GM12878 (cell line): ENCODE data around the gene CDHR5. TPM values are rescaled to one million over a fixed set of nuclear protein-coding genes. Genes with fewer than 3 reads are reported as not detected.

Source experiments
- CEBPB ChIP-seq, 2 experiments: fragments of 150-350 bp in 1 of 2; IDR thresholded peaks; 2 replicates each; pipeline ENCODE4 v1.6.1; 2012 to 2014; ENCODE audit warnings: low read depth in 2 of 2, low read length in 2 of 2, borderline replicate concordance in 1 of 2, inconsistent platforms in 1 of 2
- EZH2 ChIP-seq: IDR thresholded peaks from 2 replicates; pipeline ENCODE4 v1.6.1; 2012; ENCODE audit warnings: low read depth, mild to moderate bottlenecking, control low read depth, inconsistent platforms, low read length, borderline replicate concordance; ENCODE audit not compliant: control insufficient read depth
- GABPA ChIP-seq: IDR thresholded peaks from 2 replicates; pipeline ENCODE4 v1.6.1; 2014; ENCODE audit warnings: antibody characterized with exemption, low read depth, mild to moderate bottlenecking, inconsistent platforms
- HDGF ChIP-seq: fragments of 450-650 bp; IDR thresholded peaks from 2 replicates; pipeline ENCODE4 v1.6.1; 2016; ENCODE audit warnings: antibody characterized with exemption
- IKZF2 ChIP-seq, 2 experiments: fragments of 450-650 bp; IDR thresholded peaks; 2 replicates each; pipeline ENCODE4 v1.6.1; 2017; ENCODE audit warnings: mild to moderate bottlenecking in 2 of 2, moderate library complexity in 2 of 2
- KLF5 ChIP-seq: fragments of 450-650 bp; IDR thresholded peaks from 2 replicates; pipeline ENCODE4 v1.6.1; 2014; ENCODE audit warnings: mild to moderate bottlenecking; ENCODE audit not compliant: partially characterized antibody
- MYB ChIP-seq: fragments of 150-350 bp; IDR thresholded peaks from 2 replicates; pipeline ENCODE4 v1.6.1; 2014; ENCODE audit warnings: mild to moderate bottlenecking, low read depth, low read length, borderline replicate concordance
- NBN ChIP-seq: fragments of 450-650 bp; IDR thresholded peaks from 2 replicates; pipeline ENCODE4 v1.6.1; 2016
- NR2C1 ChIP-seq: fragments of 450-650 bp; IDR thresholded peaks from 2 replicates; pipeline ENCODE4 v1.6.1; 2017; ENCODE audit warnings: antibody characterized with exemption, mild to moderate bottlenecking, moderate library complexity
- NRF1 ChIP-seq: conservative IDR thresholded peaks from 2 replicates; pipeline ENCODE4 v1.6.1; 2011; ENCODE audit warnings: mild to moderate bottlenecking, low read depth, low read length, improper control_type of control experiment
- POU2F2 ChIP-seq: IDR thresholded peaks from 3 replicates; pipeline ENCODE4 v1.6.1; 2011; ENCODE audit warnings: low read depth, mild to moderate bottlenecking, low read length, borderline replicate concordance
- RAD51 ChIP-seq: fragments of 450-650 bp; IDR thresholded peaks from 2 replicates; pipeline ENCODE4 v1.6.1; 2016; ENCODE audit warnings: moderate library complexity, mild to moderate bottlenecking, inconsistent platforms
- RCOR1 ChIP-seq: conservative IDR thresholded peaks from 2 replicates; pipeline ENCODE4 v1.6.1; 2012; ENCODE audit warnings: low read depth, low read length, improper control_type of control experiment
- SIN3A ChIP-seq: IDR thresholded peaks from 2 replicates; pipeline ENCODE4 v1.6.1; 2012; ENCODE audit warnings: low read depth, low read length, improper control_type of control experiment
- ZBED1 ChIP-seq: IDR thresholded peaks from 2 replicates; pipeline ENCODE4 v1.6.1; 2016; ENCODE audit warnings: borderline replicate concordance
- polyA plus RNA-seq, 11 experiments: library from polyadenylated mRNA; depleted of rRNA in 4 of 11; unstranded in 6 of 11; stranded (reverse) in 5 of 11; fragments of >200 nt; fragmentation: Nextera tagmentation in 4 of 11; fragmentation: Illumina TruSeq in 1 of 11; extraction: Ambion mirVana in 4 of 11; extraction: Trizol in 1 of 11; gene quantifications; 1 replicate in 1 of 11; 2 replicates in 10 of 11; pipeline versions ENCODE4 v1.2.1 to v1.2.3, GENCODE V29; 2011 to 2016; ENCODE audit warnings: inconsistent platforms in 2 of 11, missing spikeins in 2 of 11, low read depth in 1 of 11
- total RNA-seq, 4 experiments: library from RNA; depleted of rRNA in 3 of 4; stranded (reverse); fragments of >200 nt in 3 of 4; fragmentation: Illumina TruSeq in 1 of 4; extraction: Trizol in 1 of 4; gene quantifications; 2 replicates each; pipeline versions ENCODE4 v1.2.1 to v1.2.3, GENCODE V29; 2013 to 2021
- TF ChIP-seq, protein P1 (sequence below): IDR thresholded peaks from 2 replicates; pipeline ENCODE4 v1.6.1; 2011; ENCODE audit warnings: borderline replicate concordance, low read depth, mild to moderate bottlenecking, moderate library complexity, low read length; ENCODE audit not compliant: insufficient read depth, poor library complexity, severe bottlenecking
- TF ChIP-seq, protein P2 (sequence below): fragments of 450-650 bp; IDR thresholded peaks from 2 replicates; pipeline ENCODE4 v1.6.1; 2016; ENCODE audit warnings: mild to moderate bottlenecking, moderate library complexity, borderline replicate concordance
- TF ChIP-seq, protein P3 (sequence below): fragments of 450-650 bp; IDR thresholded peaks from 2 replicates; pipeline ENCODE4 v1.6.1; 2017; ENCODE audit warnings: low read depth, mild to moderate bottlenecking, moderate library complexity
- TF ChIP-seq, protein P4 (sequence below): fragments of 450-650 bp; IDR thresholded peaks from 2 replicates; pipeline ENCODE4 v1.6.1; 2016; ENCODE audit warnings: mild to moderate bottlenecking
- TF ChIP-seq, protein P5 (sequence below): IDR thresholded peaks from 2 replicates; pipeline ENCODE4 v1.6.1; 2012; ENCODE audit warnings: low read depth, low read length, improper control_type of control experiment

Gene CDHR5
- total and polyA plus RNA-seq, 10 of the 15 experiments (the other 5 are each of a cell fraction or from before 2014, with no cell fraction given): 0.06 TPM; not detected in 9

DNA sequence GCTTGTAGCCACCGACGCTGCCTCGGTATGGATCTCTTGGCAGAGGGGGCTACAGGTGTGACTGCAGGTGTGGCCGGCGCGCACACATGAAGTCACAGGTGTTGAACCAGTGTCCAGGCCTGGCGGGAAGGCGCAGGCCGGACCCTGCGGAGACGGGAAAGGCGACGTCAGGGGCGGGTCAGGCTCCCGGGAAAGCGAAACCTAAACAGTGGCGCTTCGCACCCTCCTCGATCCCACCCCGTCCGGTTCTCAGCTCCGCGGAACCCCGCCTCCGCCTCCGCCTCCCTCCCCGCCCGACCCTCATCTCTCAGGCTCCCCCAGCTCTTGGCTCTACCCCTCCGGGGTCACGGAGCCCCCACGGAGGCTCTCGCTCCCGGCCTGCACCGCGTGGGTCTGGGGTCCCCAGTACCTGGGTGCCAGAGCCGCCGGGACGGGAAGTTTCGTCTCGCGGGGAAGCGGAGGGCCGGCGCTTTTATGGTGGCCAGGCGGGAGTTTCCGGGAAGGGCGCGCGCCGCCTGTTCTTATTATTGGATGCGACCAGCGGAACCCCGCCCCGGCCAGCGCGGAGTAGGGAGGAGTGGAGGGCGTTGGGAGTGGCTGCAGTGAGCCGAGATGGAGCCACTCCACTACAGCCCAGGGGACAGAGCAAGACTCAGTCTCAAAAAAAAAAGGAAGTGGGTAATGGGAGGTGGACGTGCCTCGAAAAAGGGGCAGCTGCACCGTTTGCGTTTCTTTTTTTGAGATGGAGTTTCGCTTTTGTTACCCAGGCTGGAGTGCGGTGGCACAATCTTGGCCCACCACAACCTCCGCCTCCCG, 9.0 kb downstream of the CDHR5 start, which contains the start of gene IRF7 (continued):
- TF ChIP-seq, protein P1, sequence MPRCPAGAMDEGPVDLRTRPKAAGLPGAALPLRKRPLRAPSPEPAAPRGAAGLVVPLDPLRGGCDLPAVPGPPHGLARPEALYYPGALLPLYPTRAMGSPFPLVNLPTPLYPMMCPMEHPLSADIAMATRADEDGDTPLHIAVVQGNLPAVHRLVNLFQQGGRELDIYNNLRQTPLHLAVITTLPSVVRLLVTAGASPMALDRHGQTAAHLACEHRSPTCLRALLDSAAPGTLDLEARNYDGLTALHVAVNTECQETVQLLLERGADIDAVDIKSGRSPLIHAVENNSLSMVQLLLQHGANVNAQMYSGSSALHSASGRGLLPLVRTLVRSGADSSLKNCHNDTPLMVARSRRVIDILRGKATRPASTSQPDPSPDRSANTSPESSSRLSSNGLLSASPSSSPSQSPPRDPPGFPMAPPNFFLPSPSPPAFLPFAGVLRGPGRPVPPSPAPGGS: peak; percentile 76
- TF ChIP-seq NRF1 (no peak), NR2C1 (no peak), RCOR1 (no peak), GABPA (peak; percentile 79), CEBPB (IDR thresholded peaks at IDR 0.05; ENCODE audit: borderline replicate concordance in 1 of 2, low read depth in 2 of 2, low read length in 2 of 2) (no peak), SIN3A (0 out of 2 replicates have a peak, but pooled peaks have one; percentile 1), RAD51 (no peak), NBN (peak; percentile 83), EZH2 (no peak), ZBED1 (no peak; the same call in 1 of the 2 replicates), MYB (0 out of 2 replicates have a peak, but pooled peaks have one; percentile 24), KLF5 (no peak), IKZF2 (IDR thresholded peaks at IDR 0.05) (peak; percentile 20 to 55), POU2F2 (peak; percentile 94; the same call in 2 of the 3 replicates), HDGF (peak; percentile 56)
- TF ChIP-seq, protein P2, sequence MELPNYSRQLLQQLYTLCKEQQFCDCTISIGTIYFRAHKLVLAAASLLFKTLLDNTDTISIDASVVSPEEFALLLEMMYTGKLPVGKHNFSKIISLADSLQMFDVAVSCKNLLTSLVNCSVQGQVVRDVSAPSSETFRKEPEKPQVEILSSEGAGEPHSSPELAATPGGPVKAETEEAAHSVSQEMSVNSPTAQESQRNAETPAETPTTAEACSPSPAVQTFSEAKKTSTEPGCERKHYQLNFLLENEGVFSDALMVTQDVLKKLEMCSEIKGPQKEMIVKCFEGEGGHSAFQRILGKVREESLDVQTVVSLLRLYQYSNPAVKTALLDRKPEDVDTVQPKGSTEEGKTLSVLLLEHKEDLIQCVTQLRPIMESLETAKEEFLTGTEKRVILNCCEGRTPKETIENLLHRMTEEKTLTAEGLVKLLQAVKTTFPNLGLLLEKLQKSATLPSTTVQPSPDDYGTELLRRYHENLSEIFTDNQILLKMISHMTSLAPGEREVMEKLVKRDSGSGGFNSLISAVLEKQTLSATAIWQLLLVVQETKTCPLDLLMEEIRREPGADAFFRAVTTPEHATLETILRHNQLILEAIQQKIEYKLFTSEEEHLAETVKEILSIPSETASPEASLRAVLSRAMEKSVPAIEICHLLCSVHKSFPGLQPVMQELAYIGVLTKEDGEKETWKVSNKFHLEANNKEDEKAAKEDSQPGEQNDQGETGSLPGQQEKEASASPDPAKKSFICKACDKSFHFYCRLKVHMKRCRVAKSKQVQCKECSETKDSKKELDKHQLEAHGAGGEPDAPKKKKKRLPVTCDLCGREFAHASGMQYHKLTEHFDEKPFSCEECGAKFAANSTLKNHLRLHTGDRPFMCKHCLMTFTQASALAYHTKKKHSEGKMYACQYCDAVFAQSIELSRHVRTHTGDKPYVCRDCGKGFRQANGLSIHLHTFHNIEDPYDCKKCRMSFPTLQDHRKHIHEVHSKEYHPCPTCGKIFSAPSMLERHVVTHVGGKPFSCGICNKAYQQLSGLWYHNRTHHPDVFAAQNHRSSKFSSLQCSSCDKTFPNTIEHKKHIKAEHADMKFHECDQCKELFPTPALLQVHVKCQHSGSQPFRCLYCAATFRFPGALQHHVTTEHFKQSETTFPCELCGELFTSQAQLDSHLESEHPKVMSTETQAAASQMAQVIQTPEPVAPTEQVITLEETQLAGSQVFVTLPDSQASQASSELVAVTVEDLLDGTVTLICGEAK: peak; percentile 81; the same call in 1 of the 2 replicates
- TF ChIP-seq, protein P3, sequence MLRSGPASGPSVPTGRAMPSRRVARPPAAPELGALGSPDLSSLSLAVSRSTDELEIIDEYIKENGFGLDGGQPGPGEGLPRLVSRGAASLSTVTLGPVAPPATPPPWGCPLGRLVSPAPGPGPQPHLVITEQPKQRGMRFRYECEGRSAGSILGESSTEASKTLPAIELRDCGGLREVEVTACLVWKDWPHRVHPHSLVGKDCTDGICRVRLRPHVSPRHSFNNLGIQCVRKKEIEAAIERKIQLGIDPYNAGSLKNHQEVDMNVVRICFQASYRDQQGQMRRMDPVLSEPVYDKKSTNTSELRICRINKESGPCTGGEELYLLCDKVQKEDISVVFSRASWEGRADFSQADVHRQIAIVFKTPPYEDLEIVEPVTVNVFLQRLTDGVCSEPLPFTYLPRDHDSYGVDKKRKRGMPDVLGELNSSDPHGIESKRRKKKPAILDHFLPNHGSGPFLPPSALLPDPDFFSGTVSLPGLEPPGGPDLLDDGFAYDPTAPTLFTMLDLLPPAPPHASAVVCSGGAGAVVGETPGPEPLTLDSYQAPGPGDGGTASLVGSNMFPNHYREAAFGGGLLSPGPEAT: peak; percentile 85
- TF ChIP-seq, protein P4, sequence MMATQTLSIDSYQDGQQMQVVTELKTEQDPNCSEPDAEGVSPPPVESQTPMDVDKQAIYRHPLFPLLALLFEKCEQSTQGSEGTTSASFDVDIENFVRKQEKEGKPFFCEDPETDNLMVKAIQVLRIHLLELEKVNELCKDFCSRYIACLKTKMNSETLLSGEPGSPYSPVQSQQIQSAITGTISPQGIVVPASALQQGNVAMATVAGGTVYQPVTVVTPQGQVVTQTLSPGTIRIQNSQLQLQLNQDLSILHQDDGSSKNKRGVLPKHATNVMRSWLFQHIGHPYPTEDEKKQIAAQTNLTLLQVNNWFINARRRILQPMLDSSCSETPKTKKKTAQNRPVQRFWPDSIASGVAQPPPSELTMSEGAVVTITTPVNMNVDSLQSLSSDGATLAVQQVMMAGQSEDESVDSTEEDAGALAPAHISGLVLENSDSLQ: peak; percentile 59
- TF ChIP-seq, protein P5, sequence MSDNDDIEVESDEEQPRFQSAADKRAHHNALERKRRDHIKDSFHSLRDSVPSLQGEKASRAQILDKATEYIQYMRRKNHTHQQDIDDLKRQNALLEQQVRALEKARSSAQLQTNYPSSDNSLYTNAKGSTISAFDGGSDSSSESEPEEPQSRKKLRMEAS: peak; percentile 52; the same call in 1 of the 2 replicates
